ENCODE measurements around the gene CAMSAP1. TPM values are rescaled to one million over a fixed set of nuclear protein-coding genes. Genes with fewer than 3 reads are reported as not detected.

CAMSAP1 gene
- total and polyA plus RNA-seq, 5 experiments from 2014 or later = 0.61 to 32.0 (median 2.4) TPM

DNA sequence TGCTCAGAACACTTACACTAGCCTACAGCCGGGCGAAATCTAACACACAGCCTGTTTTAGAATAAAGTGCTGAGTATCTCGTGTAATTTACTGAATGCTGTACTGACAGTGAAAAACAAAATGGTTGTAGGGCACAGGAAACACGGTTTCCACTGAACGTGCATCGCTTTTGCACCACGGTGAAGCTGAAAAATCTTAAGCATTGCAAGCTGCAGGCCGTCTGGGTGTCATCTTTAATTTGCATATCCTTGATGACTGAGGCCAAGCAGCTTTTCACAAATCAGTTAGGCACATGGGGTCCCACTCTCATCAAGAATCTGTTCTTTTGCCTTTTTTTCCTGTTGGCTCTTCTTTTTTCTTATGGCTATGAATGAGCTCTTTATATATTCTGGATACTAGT is 58.2 kb downstream of the CAMSAP1 start:
- no peak overlapping the region for H3K4me3 Mint-ChIP-seq
- peaks cover 13 to 70% (median 32%) of the 10 kb centered on the region in 3 donors for H3K36me3 Mint-ChIP-seq
- no peaks in the 10 kb centered on the region for H3K27me3 Mint-ChIP-seq
- POLR2A ChIA-PET = interaction anchor here (0.6 kb wide), 1 partner anchor 8 kb away, joined by 3 read pairs; no protein-coding TSS in a partner anchor
- H3K9me3 Mint-ChIP-seq = peaks cover under 1 to 10% (median 6%) of the 10 kb centered on the region in 9 donors
- peaks cover 7 to 19% (median 13%) of the 10 kb centered on the region in 4 donors for H3K4me1 Mint-ChIP-seq
- DNase-seq = no peak
- no peak overlapping the region for H3K27ac Mint-ChIP-seq
- no peak for ATAC-seq

DNA sequence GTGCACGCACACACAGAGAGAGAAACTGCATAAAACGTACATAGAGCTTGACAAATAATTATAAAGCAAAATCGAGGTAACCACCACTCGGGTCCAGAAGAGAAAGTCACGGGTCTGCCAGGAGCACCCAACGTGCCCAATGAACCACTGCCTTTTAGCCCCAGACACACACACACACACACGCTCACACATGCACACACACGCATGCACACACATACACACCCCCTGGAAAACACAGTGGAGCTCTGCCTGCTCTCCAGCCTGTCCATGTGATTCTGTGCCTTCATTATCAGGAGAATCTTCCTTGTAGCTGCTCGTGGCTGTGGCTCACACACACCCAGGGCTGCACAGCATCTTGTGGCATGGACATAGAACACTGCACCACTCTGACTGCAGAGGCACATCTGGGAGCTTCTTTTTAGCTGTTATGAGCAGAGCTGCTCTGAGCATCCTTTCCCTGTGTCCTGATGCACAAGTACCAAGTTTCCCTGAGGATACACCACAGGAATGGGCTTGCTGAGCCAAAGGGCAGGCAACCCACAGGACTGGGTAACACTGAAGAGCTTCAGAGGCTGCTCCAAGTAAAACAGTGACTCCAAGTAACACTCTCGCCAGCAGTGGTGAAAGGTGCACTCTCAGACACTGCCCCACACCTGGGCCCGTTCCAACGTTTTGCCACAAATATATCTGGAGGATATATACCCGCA is 58.9 kb downstream of the CAMSAP1 start:
- ATAC-seq = no peak
- DNase-seq = no peak
- Mint-ChIP-seq H3K9me3 (peaks cover 4 to 14% (median 10%) of the 10 kb centered on the region in 9 donors), H3K27me3 (no peaks in the 10 kb centered on the region), H3K36me3 (peaks cover 17 to 74% (median 34%) of the 10 kb centered on the region in 3 donors), H3K27ac (peak overlapping the region in 2 of 10 donors; percentile 65 to 67), H3K4me1 (peaks cover 7 to 24% (median 16%) of the 10 kb centered on the region in 4 donors), H3K4me3 (no peak overlapping the region)
- POLR2A ChIA-PET = no interaction called here

DNA sequence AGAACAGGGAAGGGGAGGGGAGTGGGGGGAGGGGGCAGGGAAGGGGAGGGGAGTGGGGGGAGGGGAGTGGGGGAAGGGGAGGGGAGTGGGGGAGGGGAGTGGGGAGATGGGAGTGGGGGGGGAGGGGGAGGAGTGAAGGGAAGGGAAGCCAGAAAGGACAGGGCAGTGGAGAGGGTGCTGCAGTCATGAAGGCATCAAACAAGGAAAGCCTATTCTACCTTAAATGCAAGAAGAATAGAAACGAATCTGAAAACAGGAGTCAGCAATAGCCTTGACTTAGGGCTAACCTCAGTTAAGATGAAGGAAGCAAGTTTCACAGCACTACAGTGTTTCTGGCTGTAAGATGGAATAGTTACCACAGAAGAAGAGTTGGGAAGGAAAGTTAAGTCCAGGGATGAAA is 59.5 kb downstream of the CAMSAP1 start:
- peak overlapping the region in 1 of 10 donors; percentile 67 for H3K27ac Mint-ChIP-seq

DNA sequence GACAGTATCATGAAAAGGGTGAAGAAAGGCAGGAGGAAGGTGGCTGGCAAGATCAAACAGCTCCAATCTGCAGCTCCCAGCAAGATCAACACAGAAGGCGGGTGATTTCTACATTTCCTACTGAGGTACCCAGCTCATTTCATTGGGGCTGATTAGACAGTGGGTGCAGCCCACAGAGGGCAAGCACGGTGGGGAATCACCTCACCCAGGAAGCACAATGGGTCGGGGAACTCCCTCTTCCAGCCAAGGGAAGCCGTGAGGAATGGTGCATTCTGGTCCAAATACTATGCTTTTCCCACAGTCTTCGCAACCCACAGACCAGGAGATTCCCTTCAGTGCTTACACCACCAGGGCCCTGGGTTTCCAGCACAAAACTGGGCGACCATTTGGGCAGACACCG is 66.8 kb downstream of the CAMSAP1 start:
- no peak overlapping the region for H3K27ac Mint-ChIP-seq
- no peak for DNase-seq
- POLR2A ChIA-PET = no interaction called here
- no peak overlapping the region for H3K4me3 Mint-ChIP-seq
- no peaks in the 10 kb centered on the region for H3K27me3 Mint-ChIP-seq
- H3K9me3 Mint-ChIP-seq = peaks cover 4 to 14% (median 10%) of the 10 kb centered on the region in 9 donors
- H3K4me1 Mint-ChIP-seq = peaks cover 6 to 30% (median 19%) of the 10 kb centered on the region in 4 donors
- H3K36me3 Mint-ChIP-seq = peaks cover 22 to 34% (median 23%) of the 10 kb centered on the region in 3 donors
- ATAC-seq = no peak

More for the DNA sequence above, 59.5 kb downstream of the CAMSAP1 start:
- POLR2A ChIA-PET = no interaction called here
- Mint-ChIP-seq H3K27me3 (no peaks in the 10 kb centered on the region), H3K36me3 (peaks cover 17 to 78% (median 37%) of the 10 kb centered on the region in 3 donors), H3K9me3 (peaks cover 4 to 14% (median 10%) of the 10 kb centered on the region in 9 donors), H3K4me3 (no peak overlapping the region), H3K4me1 (peaks cover 7 to 29% (median 17%) of the 10 kb centered on the region in 4 donors)
- no peak for DNase-seq
- ATAC-seq = no peak

DNA sequence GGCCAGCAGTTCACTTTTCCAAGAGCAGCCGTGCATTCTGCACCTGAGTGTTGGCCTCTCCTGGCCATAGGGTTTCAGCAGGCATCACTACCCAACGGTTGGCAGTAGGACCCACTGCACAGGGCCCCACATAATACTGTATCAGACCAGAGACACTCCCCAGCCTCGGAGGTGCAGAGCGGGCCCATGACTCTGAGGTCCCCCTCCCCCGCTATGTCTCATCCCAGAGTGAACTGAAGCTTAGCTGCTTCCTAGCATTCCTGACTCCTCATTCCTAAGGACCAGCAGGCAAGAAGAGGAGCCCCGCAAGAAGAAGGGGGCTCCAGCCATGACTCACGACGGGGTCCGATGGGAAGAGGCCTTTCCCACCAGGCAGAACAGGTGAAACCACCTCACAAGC is 67.2 kb downstream of the CAMSAP1 start:
- POLR2A ChIA-PET = no interaction called here
- H3K36me3 Mint-ChIP-seq = peaks cover 18 to 29% (median 18%) of the 10 kb centered on the region in 3 donors
- H3K4me3 Mint-ChIP-seq = no peak overlapping the region
- peaks cover 6 to 26% (median 19%) of the 10 kb centered on the region in 4 donors for H3K4me1 Mint-ChIP-seq
- peaks cover 4 to 14% (median 10%) of the 10 kb centered on the region in 9 donors for H3K9me3 Mint-ChIP-seq
- DNase-seq (no peak), ATAC-seq (no peak)
- no peaks in the 10 kb centered on the region for H3K27me3 Mint-ChIP-seq
- no peak overlapping the region for H3K27ac Mint-ChIP-seq

DNA sequence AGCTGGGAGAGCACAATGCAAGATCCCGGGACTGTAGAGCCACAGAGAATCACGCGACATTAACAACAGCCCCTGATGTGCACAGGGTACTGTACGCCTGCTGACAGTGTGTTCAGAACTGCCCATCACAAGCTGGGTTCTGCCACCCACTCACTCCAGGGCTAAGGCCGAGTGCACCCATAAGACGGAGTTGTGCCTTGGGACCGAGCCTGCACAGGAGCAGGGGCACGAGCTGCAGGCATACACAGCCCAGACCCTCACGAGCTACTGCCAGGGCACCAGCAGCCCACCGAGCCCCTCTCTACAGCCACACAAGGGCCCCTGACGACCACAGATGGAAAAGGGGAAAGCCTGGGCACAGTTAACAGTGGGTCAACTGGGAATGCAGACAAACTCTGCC is 67.8 kb downstream of the CAMSAP1 start:
- no peak for ATAC-seq
- peaks cover 6 to 25% (median 17%) of the 10 kb centered on the region in 4 donors for H3K4me1 Mint-ChIP-seq

DNA sequence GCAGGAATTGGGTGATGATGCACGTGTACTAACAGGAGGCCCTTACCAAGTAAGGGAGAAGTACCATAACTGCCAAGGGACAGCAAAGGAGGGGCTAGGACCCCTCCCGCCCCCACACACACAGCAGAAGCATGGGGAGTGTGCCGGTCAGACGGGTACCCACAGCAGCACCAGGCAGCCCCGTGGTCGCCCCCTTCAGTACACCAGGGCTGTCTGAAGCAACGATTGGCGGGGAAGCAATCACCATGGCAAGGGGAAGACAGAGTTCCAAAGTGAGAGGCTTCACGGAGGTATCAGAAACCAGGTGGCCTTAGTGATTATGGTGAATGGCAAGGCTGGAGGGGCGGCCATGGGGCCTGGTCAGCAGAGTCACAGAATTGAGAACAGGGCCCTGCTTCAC is 72.2 kb downstream of the CAMSAP1 start:
- ATAC-seq = no peak
- Mint-ChIP-seq H3K4me1 (peaks cover 5 to 17% (median 12%) of the 10 kb centered on the region in 4 donors), H3K36me3 (peaks cover 5 to 22% (median 19%) of the 10 kb centered on the region in 3 donors), H3K27me3 (no peaks in the 10 kb centered on the region), H3K4me3 (no peak overlapping the region), H3K27ac (no peak overlapping the region), H3K9me3 (peaks cover 0 to 7% (median 2%) of the 10 kb centered on the region in 9 donors)
- POLR2A ChIA-PET = no interaction called here
- no peak for DNase-seq

More for the DNA sequence above, 67.8 kb downstream of the CAMSAP1 start:
- no peaks in the 10 kb centered on the region for H3K27me3 Mint-ChIP-seq
- peaks cover 4 to 10% (median 8%) of the 10 kb centered on the region in 9 donors for H3K9me3 Mint-ChIP-seq
- no peak overlapping the region for H3K4me3 Mint-ChIP-seq
- H3K27ac Mint-ChIP-seq = no peak overlapping the region
- POLR2A ChIA-PET = no interaction called here
- peaks cover 13 to 24% (median 15%) of the 10 kb centered on the region in 3 donors for H3K36me3 Mint-ChIP-seq
- no peak for DNase-seq

DNA sequence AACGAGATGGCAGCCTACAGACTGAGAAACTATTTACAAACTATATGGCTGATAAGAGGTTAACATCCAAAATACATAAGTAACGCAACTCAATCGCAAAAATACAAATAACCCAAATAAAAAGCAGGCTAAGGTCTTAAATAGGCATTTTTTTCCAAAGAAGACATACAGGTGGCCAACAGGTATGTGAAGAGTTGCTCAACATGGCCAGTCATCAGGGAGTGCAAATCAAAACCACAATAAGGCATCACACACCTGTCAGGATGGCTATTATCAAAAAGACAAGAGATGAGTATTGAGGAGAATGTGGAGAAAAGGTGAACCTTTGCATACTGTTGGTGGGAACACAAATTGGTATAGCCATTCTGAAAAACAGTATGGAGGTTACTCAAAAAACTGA is 73.5 kb downstream of the CAMSAP1 start:
- Mint-ChIP-seq H3K9me3 (peaks cover 0 to 9% (median 4%) of the 10 kb centered on the region in 9 donors), H3K4me1 (peaks cover 5 to 16% (median 12%) of the 10 kb centered on the region in 4 donors), H3K4me3 (no peak overlapping the region), H3K36me3 (peaks cover 5 to 29% (median 28%) of the 10 kb centered on the region in 3 donors), H3K27ac (peak overlapping the region in 1 of 10 donors; percentile 21), H3K27me3 (no peaks in the 10 kb centered on the region)
- POLR2A ChIA-PET = no interaction called here
- DNase-seq (no peak), ATAC-seq (no peak)

DNA sequence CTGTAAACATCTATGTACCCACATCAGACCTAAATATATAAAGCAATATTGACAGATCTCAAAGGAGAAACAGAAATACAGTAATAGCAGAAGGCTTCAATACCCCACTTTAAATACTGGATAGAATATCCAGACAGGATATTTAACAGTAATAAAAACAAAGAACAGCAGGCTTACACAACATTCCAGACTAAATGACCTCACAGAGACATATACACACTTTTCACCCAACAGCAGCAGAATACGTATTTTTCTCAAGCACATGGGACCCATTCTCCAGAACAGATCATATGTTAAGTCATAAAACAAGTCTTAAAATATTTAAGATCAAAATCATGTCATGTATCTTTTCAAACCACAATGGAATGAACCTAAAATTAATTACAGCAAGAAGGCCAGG is 76.8 kb downstream of the CAMSAP1 start:
- H3K4me3 Mint-ChIP-seq = no peak overlapping the region

DNA sequence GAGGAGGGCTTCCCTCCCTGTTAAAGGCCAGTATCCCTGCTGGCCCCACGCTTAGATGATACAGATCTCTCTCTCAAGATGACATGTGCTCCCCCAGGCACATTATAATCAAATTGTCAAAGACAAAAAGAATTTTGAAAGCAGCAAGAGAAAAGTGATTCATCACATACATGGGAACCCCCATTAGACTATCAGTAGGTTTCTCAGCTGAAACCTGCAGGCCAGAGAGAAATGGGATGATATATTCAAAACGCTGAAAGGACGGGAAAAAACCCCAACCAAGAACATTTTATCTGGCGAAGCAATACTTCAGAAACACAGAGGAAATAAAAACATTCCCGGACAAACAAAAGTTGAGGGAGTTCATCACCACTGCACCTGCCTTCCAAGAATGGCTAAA is 78.7 kb downstream of the CAMSAP1 start:
- peaks cover 8 to 65% (median 32%) of the 10 kb centered on the region in 3 donors for H3K36me3 Mint-ChIP-seq
- H3K4me3 Mint-ChIP-seq = no peak overlapping the region
- H3K9me3 Mint-ChIP-seq = peaks cover 0 to 16% (median 10%) of the 10 kb centered on the region in 9 donors
- DNase-seq = no peak
- POLR2A ChIA-PET = interaction anchor here (1.0 kb wide), 1 partner anchor 10 kb away, joined by 3 read pairs; no protein-coding TSS in a partner anchor
- H3K27ac Mint-ChIP-seq = peak overlapping the region in 1 of 10 donors; percentile 27
- no peak for ATAC-seq
- H3K4me1 Mint-ChIP-seq = peaks cover 10 to 16% (median 14%) of the 10 kb centered on the region in 4 donors
- H3K27me3 Mint-ChIP-seq = no peaks in the 10 kb centered on the region

More for the DNA sequence above, 76.8 kb downstream of the CAMSAP1 start:
- peaks cover 8 to 18% (median 13%) of the 10 kb centered on the region in 4 donors for H3K4me1 Mint-ChIP-seq
- ATAC-seq (no peak), DNase-seq (no peak)
- H3K27me3 Mint-ChIP-seq = no peaks in the 10 kb centered on the region
- H3K27ac Mint-ChIP-seq = no peak overlapping the region
- POLR2A ChIA-PET = no interaction called here
- H3K36me3 Mint-ChIP-seq = peaks cover 13 to 55% (median 40%) of the 10 kb centered on the region in 3 donors
- H3K9me3 Mint-ChIP-seq = peaks cover 0 to 16% (median 10%) of the 10 kb centered on the region in 9 donors

DNA sequence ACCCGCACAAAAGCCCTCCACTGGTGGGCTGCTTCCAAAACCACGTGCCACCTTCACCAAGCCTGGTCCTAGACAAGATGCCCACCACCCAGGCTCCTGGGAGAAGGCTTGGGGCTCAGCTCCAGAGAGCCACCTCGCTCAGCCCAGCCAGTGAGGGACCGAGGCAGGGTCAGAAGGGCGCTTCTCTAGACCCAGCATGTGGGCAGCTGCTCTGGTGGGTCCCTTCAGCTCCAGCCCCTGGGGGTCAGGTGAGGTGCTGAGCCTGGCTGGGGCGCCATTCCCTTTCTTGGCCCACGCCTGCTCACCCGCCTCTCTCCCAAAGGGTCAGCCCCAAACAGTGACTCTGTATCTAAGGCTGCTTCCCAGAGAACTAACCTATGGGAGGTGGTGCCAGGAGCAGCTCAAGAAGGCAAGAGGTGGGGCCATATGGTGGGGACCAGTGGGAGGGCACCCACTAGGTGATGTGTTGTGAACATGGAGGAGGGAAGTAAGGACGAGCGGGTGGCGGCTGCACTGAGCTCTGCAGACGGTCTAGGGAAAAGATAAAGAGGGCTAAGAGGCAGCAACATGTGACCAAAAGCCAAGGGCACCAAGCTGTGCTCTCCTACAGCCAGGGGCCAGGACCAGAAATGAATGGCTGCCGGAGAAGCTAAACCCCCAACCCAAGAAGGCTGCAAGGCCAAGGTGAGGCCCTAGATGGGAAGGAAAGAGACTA is 79.3 kb downstream of the CAMSAP1 start:
- Mint-ChIP-seq H3K36me3 (peaks cover 8 to 67% (median 31%) of the 10 kb centered on the region in 3 donors), H3K4me3 (no peak overlapping the region), H3K4me1 (peaks cover 9 to 16% (median 12%) of the 10 kb centered on the region in 4 donors), H3K27me3 (no peaks in the 10 kb centered on the region), H3K9me3 (peaks cover 0 to 16% (median 10%) of the 10 kb centered on the region in 9 donors), H3K27ac (no peak overlapping the region)
- ATAC-seq = no peak
- POLR2A ChIA-PET = interaction anchor here (1.0 kb wide), 1 partner anchor 9 kb away, joined by 3 read pairs; no protein-coding TSS in a partner anchor
- DNase-seq = no peak

DNA sequence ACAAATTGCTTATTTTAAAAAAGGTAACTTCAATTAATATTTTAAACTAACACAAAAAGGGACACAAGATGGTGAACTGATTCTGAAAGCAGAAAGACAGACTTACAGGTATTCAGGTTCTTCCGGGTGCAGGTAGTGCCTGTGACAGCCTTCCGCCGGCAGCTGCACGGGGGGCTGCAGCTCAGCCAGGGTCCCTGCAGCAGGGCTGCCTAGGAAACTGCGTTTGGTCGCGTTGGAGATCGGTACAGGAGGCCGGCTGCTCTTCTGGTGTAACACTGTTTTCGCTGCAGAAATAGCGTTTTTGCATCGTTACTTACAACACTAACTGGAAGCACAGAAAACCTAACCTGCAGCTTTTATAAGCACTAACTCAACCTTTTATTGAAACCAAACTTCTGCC is 80.0 kb downstream of the CAMSAP1 start:
- Mint-ChIP-seq H3K4me1 (peaks cover 8 to 16% (median 9%) of the 10 kb centered on the region in 4 donors), H3K9me3 (peaks cover 0 to 16% (median 10%) of the 10 kb centered on the region in 9 donors), H3K4me3 (no peak overlapping the region), H3K36me3 (peaks cover 8 to 74% (median 36%) of the 10 kb centered on the region in 3 donors), H3K27me3 (no peaks in the 10 kb centered on the region), H3K27ac (no peak overlapping the region)
- POLR2A ChIA-PET = no interaction called here
- ATAC-seq (no peak), DNase-seq (no peak)

DNA sequence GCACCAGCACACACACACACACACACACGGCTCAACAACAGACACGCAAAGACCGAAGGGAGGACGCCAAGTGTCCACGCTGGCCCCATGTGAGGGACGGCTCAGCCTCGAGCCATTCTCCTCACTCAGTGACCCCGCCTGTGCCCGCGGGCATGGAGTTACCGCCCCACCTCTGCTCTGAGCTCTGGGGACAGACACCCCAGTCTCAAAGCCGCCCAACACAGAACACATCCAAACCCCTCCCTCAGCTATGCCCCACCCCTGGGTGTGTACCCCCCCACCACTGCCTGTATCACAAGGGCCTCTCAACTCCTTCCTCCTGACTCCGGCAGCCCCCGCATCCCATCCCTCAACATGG is 81.2 kb downstream of the CAMSAP1 start:
- POLR2A ChIA-PET = no interaction called here
- DNase-seq = no peak
- Mint-ChIP-seq H3K4me3 (no peak overlapping the region), H3K4me1 (peaks cover 0 to 10% (median 5%) of the 10 kb centered on the region in 4 donors), H3K9me3 (peaks cover 0 to 16% (median 10%) of the 10 kb centered on the region in 9 donors), H3K36me3 (peaks cover 8 to 81% (median 41%) of the 10 kb centered on the region in 3 donors), H3K27me3 (no peaks in the 10 kb centered on the region), H3K27ac (peak overlapping the region in 1 of 10 donors; percentile 86)
- no peak for ATAC-seq

Measured in naive thymus-derived CD8-positive, alpha-beta T cell (primary cell).